Body of pancreas (tissue), 4 donors: Measurements from ENCODE around the gene SPOUT1. TPM values are rescaled to one million over a fixed set of nuclear protein-coding genes. Genes with fewer than 3 reads are reported as not detected.
"Not testable (repeated sequence)": the region's sequence is repeated elsewhere in the genome, so short reads cannot be mapped to it uniquely, and the experiment has no call there.

ENCODE experiments used
- ATAC-seq: fragments of 150-250 bp; one replicate; pipeline ENCODE4 v1.9.1; 2016
- DNase-seq, 4 donors: peaks; one replicate each; pipeline ENCODE4 v3.0.0-alpha.2; 2019
- H3K27ac ChIP-seq, 4 donors: fragments of 200-600 bp; sonication (generic); 1 replicate in 3 of 4; 2 replicates in 1 of 4; pipeline versions ENCODE4 v1.5.1 to v1.6.1; 2016 to 2019; ENCODE audit warnings: mild to moderate bottlenecking in 1 of 4, mixed read lengths in 1 of 4, moderate library complexity in 1 of 4
- H3K27me3 ChIP-seq, 2 donors: fragments of 200-600 bp; sonication (generic); one replicate each; pipeline ENCODE4 v1.6.0; 2016; ENCODE audit warnings: mild to moderate bottlenecking in 1 of 2
- H3K36me3 ChIP-seq, 2 donors: fragments of 200-600 bp; sonication (generic); replicated peaks in 1 of 2; 2 replicates each; pipeline ENCODE4 v1.5.1; 2016; ENCODE audit warnings: low read depth in 2 of 2; ENCODE audit not compliant: insufficient read depth in 1 of 2
- H3K4me1 ChIP-seq: fragments of 200-600 bp; sonication (generic); one replicate; pipeline ENCODE4 v1.6.0; 2016
- H3K4me3 ChIP-seq, 2 donors: fragments of 200-600 bp; sonication (generic); 1 replicate in 1 of 2; 2 replicates in 1 of 2; pipeline ENCODE4 v1.5.1; 2016 to 2019
- H3K9me3 ChIP-seq, 3 donors: fragments of 200-600 bp; sonication (generic); 1 replicate in 2 of 3; 2 replicates in 1 of 3; pipeline ENCODE4 v1.5.1; 2016
- POLR2A ChIP-seq, 3 donors: fragments of 450-650 bp; IDR thresholded peaks; one replicate each; pipeline ENCODE4 v1.6.1; 2016; ENCODE audit warnings: antibody characterized with exemption in 3 of 3, mild to moderate bottlenecking in 2 of 3
- WGBS, 2 donors: methylation state at CpG; one replicate each; pipeline ENCODE4 v1.1.5; 2017; 5-methylcytosine and 5-hydroxymethylcytosine counted together
- intact Hi-C: fragments of 100-400 bp; cut with DNase I; formaldehyde crosslinking; loops from one replicate; pipeline ENCODE4 v1.15.1; 2023
- total RNA-seq, 2 donors: library from RNA; depleted of rRNA; stranded (reverse); fragments of >200 nt; gene quantifications; one replicate each; pipeline ENCODE4 v1.1.0, GENCODE V29; 2016
- TF ChIP-seq, protein P1 (sequence below), 7 experiments: fragments of 450-650 bp in 4 of 7; fragments of 200-600 bp in 3 of 7; sonication (generic) in 3 of 7; IDR thresholded peaks; one replicate each; pipeline ENCODE4 v1.5.1; 2016 to 2019; ENCODE audit warnings: antibody characterized with exemption in 7 of 7

SPOUT1 gene
- total RNA-seq, 2 donors from 2014 or later: 16.2 to 16.3 TPM

DNA sequence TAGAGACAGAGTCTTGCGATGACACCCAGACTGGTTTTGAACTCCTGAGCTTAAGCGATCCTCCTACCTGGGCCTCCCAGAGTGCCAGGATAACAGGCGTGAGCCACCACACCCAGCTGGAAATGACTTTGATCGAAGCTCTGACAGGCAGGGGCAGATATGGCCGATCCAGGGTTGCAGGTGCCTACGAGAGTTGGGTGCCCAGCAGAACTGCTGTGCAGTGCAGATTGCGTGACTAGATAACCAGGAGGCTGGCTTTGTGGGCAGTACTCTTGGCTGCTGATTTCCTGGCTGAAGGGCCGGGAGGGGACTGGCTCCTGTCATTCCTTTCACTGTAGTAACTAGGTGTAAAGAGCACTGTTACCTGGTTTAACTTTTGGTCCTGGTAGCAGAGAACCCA is 30.7 kb downstream of the SPOUT1 start:
- no peak overlapping the region for H3K4me3 ChIP-seq
- 80 to 93% methylated on average over 4 to 8 of the region's 8 CpGs for WGBS, 2 donors
- intact Hi-C loops: no loop called here
- H3K27ac ChIP-seq: no peak overlapping the region
- no peak for TF ChIP-seq POLR2A (IDR thresholded peaks at IDR 0.05)
- TF ChIP-seq, protein P1, sequence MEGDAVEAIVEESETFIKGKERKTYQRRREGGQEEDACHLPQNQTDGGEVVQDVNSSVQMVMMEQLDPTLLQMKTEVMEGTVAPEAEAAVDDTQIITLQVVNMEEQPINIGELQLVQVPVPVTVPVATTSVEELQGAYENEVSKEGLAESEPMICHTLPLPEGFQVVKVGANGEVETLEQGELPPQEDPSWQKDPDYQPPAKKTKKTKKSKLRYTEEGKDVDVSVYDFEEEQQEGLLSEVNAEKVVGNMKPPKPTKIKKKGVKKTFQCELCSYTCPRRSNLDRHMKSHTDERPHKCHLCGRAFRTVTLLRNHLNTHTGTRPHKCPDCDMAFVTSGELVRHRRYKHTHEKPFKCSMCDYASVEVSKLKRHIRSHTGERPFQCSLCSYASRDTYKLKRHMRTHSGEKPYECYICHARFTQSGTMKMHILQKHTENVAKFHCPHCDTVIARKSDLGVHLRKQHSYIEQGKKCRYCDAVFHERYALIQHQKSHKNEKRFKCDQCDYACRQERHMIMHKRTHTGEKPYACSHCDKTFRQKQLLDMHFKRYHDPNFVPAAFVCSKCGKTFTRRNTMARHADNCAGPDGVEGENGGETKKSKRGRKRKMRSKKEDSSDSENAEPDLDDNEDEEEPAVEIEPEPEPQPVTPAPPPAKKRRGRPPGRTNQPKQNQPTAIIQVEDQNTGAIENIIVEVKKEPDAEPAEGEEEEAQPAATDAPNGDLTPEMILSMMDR (IDR thresholded peaks at IDR 0.05): no peak
- H3K9me3 ChIP-seq: no peaks in the 10 kb centered on the region
- peaks cover 5% of the 10 kb centered on the region for H3K4me1 ChIP-seq
- no peaks in the 10 kb centered on the region for H3K27me3 ChIP-seq
- ATAC-seq: no peak
- DNase-seq: no peak
- H3K36me3 ChIP-seq: peaks cover 6 to 30% of the 10 kb centered on the region in 2 donors

DNA sequence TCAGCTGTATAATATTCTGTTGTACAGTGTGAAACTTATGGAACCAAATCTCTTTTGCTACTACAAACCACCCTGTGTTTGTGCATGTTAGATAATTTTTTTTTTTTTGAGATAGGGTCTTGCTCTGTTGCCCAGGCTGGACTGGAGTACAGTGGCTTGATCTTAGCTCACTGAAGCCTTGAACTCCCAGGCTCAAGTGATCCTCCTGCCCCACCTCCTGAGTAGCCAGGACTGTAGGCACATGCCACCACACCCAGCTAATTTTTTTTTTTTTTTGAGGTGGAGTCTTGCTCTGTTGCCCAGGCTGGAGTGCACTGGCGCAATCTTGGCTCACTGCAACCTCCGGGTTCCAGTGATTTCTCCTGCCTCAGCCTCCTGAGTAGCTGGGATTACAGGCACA is 34.6 kb downstream of the SPOUT1 start:
- H3K27ac ChIP-seq, H3K27me3 ChIP-seq, intact Hi-C loops, ATAC-seq, DNase-seq, H3K4me3 ChIP-seq, H3K9me3 ChIP-seq: not testable (repeated sequence)
- Histone ChIP-seq H3K36me3 (peaks cover 0 to 33% of the 10 kb centered on the region in 2 donors), H3K4me1 (peaks cover 24% of the 10 kb centered on the region)
- WGBS, 2 donors: 41 to 50% methylated on average over 2 of the region's 2 CpGs

DNA sequence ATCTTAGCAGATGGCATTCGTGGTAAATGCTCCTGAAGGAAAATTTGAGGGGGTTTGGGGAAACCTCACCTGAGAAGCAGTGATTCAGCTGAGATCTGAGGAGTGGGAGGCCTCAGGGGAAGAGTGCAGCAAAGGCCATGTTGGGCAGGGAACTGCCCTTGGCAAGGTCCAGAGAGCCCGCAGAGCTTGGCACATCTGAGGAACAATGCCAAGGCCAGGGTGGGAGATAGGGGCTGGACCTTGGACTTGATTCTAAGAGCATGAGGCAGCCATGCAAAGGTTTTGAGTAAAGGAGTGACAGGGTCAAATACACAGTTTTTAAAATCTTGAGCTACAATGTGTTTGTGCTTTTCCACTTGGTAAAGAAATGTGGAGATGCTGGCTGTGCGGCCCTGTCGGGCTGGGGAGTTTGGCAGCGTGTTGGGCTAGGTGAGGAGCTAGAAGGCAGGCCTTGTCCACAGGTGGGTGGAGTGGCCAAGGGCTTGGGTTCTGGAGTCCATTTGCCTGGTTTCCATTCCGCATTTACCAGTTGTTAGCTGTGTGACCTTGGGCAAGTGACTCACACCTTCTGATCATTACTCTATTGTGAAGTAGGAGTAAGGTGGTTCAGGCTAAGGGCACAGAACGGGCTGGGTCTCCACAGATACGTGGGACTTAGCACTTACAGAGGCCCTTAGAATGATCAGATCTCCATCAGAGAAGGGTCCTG is 36.5 kb downstream of the SPOUT1 start:
- no peak overlapping the region for H3K4me3 ChIP-seq
- no peaks in the 10 kb centered on the region for H3K27me3 ChIP-seq
- peak overlapping the region; percentile 36 to 66 (median 53) for H3K27ac ChIP-seq
- H3K9me3 ChIP-seq: no peaks in the 10 kb centered on the region
- H3K36me3 ChIP-seq: peaks cover 0 to 22% of the 10 kb centered on the region in 2 donors
- TF ChIP-seq, protein P1 (IDR thresholded peaks at IDR 0.05): no peak
- TF ChIP-seq POLR2A (IDR thresholded peaks at IDR 0.05): no peak
- WGBS, 2 donors: 31 to 33% methylated on average over 5 to 8 of the region's 8 CpGs
- intact Hi-C loops: no loop called here
- ATAC-seq (peak; percentile 69), DNase-seq (peak; percentile 51 to 77 (median 74))
- H3K4me1 ChIP-seq: peaks cover 32% of the 10 kb centered on the region

DNA sequence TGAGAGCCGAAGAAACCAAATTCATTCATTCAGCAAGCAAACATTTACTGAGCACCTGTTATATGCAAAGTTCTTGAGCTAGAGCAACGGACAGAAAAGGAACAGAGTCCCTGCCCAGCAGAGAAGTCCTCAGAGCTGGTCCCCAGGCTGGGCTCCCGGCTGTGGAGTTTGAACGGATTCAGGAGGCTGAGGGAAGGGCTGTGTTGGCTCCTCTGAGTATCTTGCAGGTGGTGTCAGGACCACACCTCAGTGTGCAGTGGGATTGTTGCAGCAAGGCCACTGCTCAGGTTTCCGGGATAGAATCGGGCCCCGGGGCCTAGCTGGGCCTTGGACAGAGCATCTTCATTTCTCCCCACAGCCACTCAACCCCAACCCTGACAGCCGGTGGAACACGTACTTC is 37.5 kb downstream of the SPOUT1 start:
- no peak for TF ChIP-seq POLR2A (IDR thresholded peaks at IDR 0.05)
- TF ChIP-seq, protein P1 (IDR thresholded peaks at IDR 0.05): no peak
- H3K36me3 ChIP-seq: peaks cover 0 to 14% of the 10 kb centered on the region in 2 donors

DNA sequence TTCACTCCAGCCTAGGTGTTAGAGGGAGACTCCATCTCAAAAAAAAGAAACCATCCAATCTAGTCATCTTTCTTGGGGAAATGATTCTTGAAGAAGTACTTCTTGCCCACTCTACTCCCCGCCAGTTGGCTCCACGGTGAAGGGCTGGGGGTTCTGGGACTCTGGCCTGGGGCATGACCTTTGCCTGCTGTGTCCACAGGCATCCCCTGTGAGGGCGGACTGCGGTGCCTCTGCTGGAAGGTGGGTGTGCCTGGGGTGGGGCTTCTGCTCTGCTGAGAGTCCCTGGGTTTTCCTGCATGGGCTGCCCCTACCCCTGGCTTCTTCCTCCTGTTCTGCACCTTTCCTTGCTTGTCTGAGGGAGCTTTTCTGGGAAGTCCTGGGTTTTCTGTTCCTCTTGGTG is 39.1 kb downstream of the SPOUT1 start:
- H3K4me1 ChIP-seq: peaks cover 37% of the 10 kb centered on the region
- TF ChIP-seq POLR2A (IDR thresholded peaks at IDR 0.05): no peak
- no peak overlapping the region for H3K4me3 ChIP-seq
- H3K27me3 ChIP-seq: no peaks in the 10 kb centered on the region
- intact Hi-C loops: no loop called here
- 90 to 96% methylated on average over 4 of the region's 4 CpGs for WGBS, 2 donors
- ATAC-seq (no peak), DNase-seq (no peak)
- peaks cover 0 to 10% of the 10 kb centered on the region in 2 donors for H3K36me3 ChIP-seq
- no peak overlapping the region for H3K27ac ChIP-seq
- no peaks in the 10 kb centered on the region for H3K9me3 ChIP-seq

More for the DNA sequence above, 37.5 kb downstream of the SPOUT1 start:
- intact Hi-C loops: no loop called here
- Histone ChIP-seq H3K27me3 (no peaks in the 10 kb centered on the region), H3K4me1 (peaks cover 37% of the 10 kb centered on the region), H3K4me3 (no peak overlapping the region), H3K27ac (peak overlapping the region in 2 of 4 donors; percentile 55 to 66), H3K9me3 (no peaks in the 10 kb centered on the region)
- 73 to 82% methylated on average over 3 to 9 of the region's 9 CpGs for WGBS, 2 donors
- DNase-seq (no peak), ATAC-seq (no peak)

DNA sequence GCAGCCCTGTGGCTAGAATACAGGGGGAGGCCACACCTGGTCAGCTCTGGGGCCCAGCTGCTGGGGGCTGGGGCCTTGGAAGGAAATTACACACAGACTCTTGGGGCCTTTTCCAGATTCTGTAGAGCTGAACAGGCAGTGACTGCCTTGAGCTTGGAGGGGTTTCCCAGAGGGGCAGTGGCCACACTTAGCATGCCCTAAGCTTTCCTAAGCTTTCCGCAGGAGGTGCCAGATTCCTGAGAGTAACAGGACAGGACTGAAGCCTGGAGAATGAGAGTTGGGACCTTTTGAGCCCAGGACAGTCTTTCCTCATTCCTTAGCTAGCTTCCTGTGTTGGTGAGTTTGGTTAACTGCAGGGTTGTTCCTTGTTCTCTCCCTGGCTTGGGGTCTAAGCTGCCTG is 41.1 kb downstream of the SPOUT1 start:
- DNase-seq (no peak), ATAC-seq (no peak)
- H3K4me1 ChIP-seq: peaks cover 28% of the 10 kb centered on the region
- peaks cover 0 to 10% of the 10 kb centered on the region in 2 donors for H3K36me3 ChIP-seq
- intact Hi-C loops: no loop called here
- H3K9me3 ChIP-seq: no peaks in the 10 kb centered on the region
- no peak overlapping the region for H3K27ac ChIP-seq
- H3K4me3 ChIP-seq: no peak overlapping the region
- TF ChIP-seq, protein P1 (IDR thresholded peaks at IDR 0.05): no peak
- TF ChIP-seq POLR2A (IDR thresholded peaks at IDR 0.05): no peak
- H3K27me3 ChIP-seq: no peaks in the 10 kb centered on the region
- 87% methylated on average over 1 of the region's 1 CpG; no CpG with 5 or more reads in 1 of the 2 donors for WGBS, 2 donors
